CD4-positive, alpha-beta T cell (primary cell): ENCODE data around the gene MEGF8. TPM values are rescaled to one million over a fixed set of nuclear protein-coding genes. Genes with fewer than 3 reads are reported as not detected.

Experiments
- ATAC-seq: fragments of 200-7000 bp; cut with Tn5 transposase; one replicate; pipeline ENCODE4 v1.10.0; 2022; ENCODE audit warnings: mild to moderate bottlenecking; ENCODE audit not compliant: poor library complexity
- CTCF ChIA-PET: fragments of 350-600 bp; sonication (Branson Sonifier 250); formaldehyde crosslinking; loops from one replicate; lab custom pipeline; 2021; ENCODE audit warnings: antibody characterized with exemption, inconsistent platforms; lab: Charles Lee
- POLR2A ChIA-PET: fragments of 350-600 bp; sonication (Branson Sonifier 250); formaldehyde crosslinking; loops from one replicate; lab custom pipeline; 2021; ENCODE audit warnings: antibody characterized with exemption, inconsistent platforms; lab: Charles Lee
- DNase-seq, 14 experiments: peaks; one replicate each; pipeline ENCODE4 v3.0.0-alpha.2; 2013 to 2020; ENCODE audit warnings: mixed read lengths in 2 of 14
- H3K27ac ChIP-seq, 2 donors: one replicate each; pipeline versions ENCODE4 v1.5.1 to v1.7.0; 2013; ENCODE audit warnings: low read length in 2 of 2, low read depth in 1 of 2, mild to moderate bottlenecking in 1 of 2
- H3K27me3 ChIP-seq, 2 experiments: 1 replicate in 1 of 2; 2 replicates in 1 of 2; pipeline versions ENCODE4 v1.6.1 to v1.7.0; 2013; ENCODE audit warnings: low read length in 2 of 2, control low read depth in 1 of 2, mild to moderate bottlenecking in 1 of 2, moderate library complexity in 1 of 2; ENCODE audit not compliant: insufficient read depth in 2 of 2, control insufficient read depth in 1 of 2
- H3K36me3 ChIP-seq: one replicate; pipeline ENCODE4 v1.6.1; 2013; ENCODE audit warnings: low read length, control low read depth; ENCODE audit not compliant: insufficient read depth
- H3K4me1 ChIP-seq: one replicate; pipeline ENCODE4 v1.6.1; 2013; ENCODE audit warnings: low read length, control low read depth; ENCODE audit not compliant: insufficient read depth
- H3K4me3 ChIP-seq: one replicate; pipeline ENCODE4 v1.5.1; 2013; ENCODE audit warnings: mild to moderate bottlenecking, low read length, moderate library complexity
- H3K9me3 ChIP-seq, 2 experiments: 1 replicate in 1 of 2; 2 replicates in 1 of 2; pipeline versions ENCODE4 v1.6.1 to v1.7.0; 2013; ENCODE audit warnings: low read length in 2 of 2, mild to moderate bottlenecking in 2 of 2, control low read depth in 1 of 2, moderate library complexity in 1 of 2; ENCODE audit not compliant: control insufficient read depth in 1 of 2, insufficient read depth in 1 of 2
- H3K27ac Mint-ChIP-seq: one replicate; pipeline ENCODE4 v1.8.0; 2020; ENCODE audit warnings: mixed read lengths
- H3K27me3 Mint-ChIP-seq: one replicate; pipeline ENCODE4 v1.8.0; 2021; ENCODE audit warnings: mixed read lengths
- H3K36me3 Mint-ChIP-seq: one replicate; pipeline ENCODE4 v1.8.0; 2021; ENCODE audit warnings: low read depth, mixed read lengths
- H3K4me1 Mint-ChIP-seq: one replicate; pipeline ENCODE4 v1.8.0; 2021; ENCODE audit warnings: low read depth, mixed read lengths
- H3K4me3 Mint-ChIP-seq: one replicate; pipeline ENCODE4 v1.8.0; 2020; ENCODE audit warnings: mild to moderate bottlenecking, mixed read lengths
- H3K9me3 Mint-ChIP-seq: one replicate; pipeline ENCODE4 v1.8.0; 2020; ENCODE audit warnings: mixed read lengths
- intact Hi-C, 2 experiments: fragments of 100-400 bp; cut with DNase I in 1 of 2; cut with micrococcal nuclease in 1 of 2; formaldehyde crosslinking; loops; one replicate each; pipeline versions ENCODE4 v1.15.1 to v1.9.0; 2023 to 2025; cut with DNase I, micrococcal nuclease
- total RNA-seq, 174 experiments: library from RNA in 2 of 174; stranded (reverse) in 2 of 174; gene quantifications; one replicate each; pipeline ENCODE4 v1.2.3 and lab custom pipeline; 2021 to 2026
- TF ChIP-seq, protein P1 (sequence below): fragments of 200-600 bp; IDR thresholded peaks from one replicate; pipeline ENCODE4 v1.8.0; 2022; ENCODE audit warnings: antibody characterized with exemption, mild to moderate bottlenecking

Gene MEGF8
- total RNA-seq, 2 experiments from 2014 or later = 4.1 to 4.2 TPM

DNA sequence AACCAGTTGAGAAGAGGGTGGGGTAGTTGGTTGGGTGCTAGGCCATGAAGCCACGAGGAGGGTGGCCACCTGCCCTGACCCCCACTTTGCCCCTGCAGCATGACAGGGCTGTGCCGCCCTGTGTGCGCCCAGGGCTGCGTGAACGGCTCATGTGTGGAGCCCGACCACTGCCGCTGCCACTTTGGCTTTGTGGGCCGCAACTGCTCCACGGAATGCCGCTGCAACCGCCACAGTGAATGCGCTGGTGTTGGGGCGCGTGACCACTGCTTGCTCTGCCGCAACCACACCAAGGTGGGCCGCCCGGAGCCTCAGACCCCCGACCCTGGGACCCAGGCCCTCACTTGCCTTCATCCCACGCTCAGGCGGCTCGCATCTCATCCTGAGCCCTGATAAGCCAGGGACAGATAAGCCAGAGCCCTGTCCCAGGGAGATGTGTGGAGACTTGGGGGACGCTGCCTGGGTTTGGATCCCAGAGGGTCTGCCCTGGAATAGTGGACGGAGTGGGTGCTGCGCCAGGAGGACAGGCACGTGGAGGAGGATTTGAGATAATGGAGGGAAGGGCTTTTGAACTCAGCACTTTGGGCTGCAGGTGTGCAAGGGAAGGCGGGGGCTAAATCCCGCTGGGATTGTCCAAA, 44.1 kb downstream of the MEGF8 start:
- CTCF ChIA-PET = no interaction called here
- no peaks in the 10 kb centered on the region for H3K9me3 Mint-ChIP-seq

DNA sequence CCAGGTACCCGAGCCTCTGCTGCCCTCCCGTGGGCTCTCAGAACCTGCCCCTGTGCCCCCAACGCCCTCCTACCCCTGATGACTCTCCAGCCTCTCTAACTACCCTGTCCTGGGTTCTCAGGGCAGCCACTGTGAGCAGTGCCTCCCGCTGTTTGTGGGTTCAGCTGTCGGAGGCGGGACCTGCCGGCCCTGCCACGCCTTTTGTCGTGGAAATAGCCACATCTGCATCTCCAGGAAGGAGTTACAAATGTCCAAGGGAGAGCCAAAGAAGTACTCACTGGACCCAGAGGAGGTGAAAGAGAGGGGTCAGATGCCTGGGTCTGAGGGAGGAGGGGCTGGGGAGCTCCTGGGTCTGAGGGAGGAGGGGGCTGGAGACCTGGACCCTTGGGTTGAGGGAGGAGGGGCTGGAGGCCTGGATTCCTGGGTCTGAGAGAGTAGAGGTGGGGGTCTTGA, 44.7 kb downstream of the MEGF8 start:
- TF ChIP-seq, protein P1, sequence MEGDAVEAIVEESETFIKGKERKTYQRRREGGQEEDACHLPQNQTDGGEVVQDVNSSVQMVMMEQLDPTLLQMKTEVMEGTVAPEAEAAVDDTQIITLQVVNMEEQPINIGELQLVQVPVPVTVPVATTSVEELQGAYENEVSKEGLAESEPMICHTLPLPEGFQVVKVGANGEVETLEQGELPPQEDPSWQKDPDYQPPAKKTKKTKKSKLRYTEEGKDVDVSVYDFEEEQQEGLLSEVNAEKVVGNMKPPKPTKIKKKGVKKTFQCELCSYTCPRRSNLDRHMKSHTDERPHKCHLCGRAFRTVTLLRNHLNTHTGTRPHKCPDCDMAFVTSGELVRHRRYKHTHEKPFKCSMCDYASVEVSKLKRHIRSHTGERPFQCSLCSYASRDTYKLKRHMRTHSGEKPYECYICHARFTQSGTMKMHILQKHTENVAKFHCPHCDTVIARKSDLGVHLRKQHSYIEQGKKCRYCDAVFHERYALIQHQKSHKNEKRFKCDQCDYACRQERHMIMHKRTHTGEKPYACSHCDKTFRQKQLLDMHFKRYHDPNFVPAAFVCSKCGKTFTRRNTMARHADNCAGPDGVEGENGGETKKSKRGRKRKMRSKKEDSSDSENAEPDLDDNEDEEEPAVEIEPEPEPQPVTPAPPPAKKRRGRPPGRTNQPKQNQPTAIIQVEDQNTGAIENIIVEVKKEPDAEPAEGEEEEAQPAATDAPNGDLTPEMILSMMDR = no peak
- Histone ChIP-seq H3K4me3 (no peak overlapping the region), H3K27me3 (no peaks in the 10 kb centered on the region), H3K36me3 (no peaks in the 10 kb centered on the region), H3K4me1 (no peaks in the 10 kb centered on the region), H3K27ac (no peak overlapping the region), H3K9me3 (no peaks in the 10 kb centered on the region)
- Mint-ChIP-seq H3K27ac (no peak overlapping the region), H3K9me3 (no peaks in the 10 kb centered on the region), H3K4me1 (no peaks in the 10 kb centered on the region), H3K4me3 (no peak overlapping the region), H3K27me3 (no peaks in the 10 kb centered on the region), H3K36me3 (no peaks in the 10 kb centered on the region)
- intact Hi-C loops = no loop called here
- ChIA-PET POLR2A (no interaction called here), CTCF (no interaction called here)
- ATAC-seq (no peak), DNase-seq (no peak)

More for the DNA sequence above, 44.1 kb downstream of the MEGF8 start:
- H3K27ac ChIP-seq = no peak overlapping the region
- H3K9me3 ChIP-seq = no peaks in the 10 kb centered on the region
- H3K27me3 ChIP-seq = no peaks in the 10 kb centered on the region
- Mint-ChIP-seq H3K36me3 (no peaks in the 10 kb centered on the region), H3K4me1 (no peaks in the 10 kb centered on the region), H3K4me3 (no peak overlapping the region), H3K27ac (no peak overlapping the region), H3K27me3 (no peaks in the 10 kb centered on the region)
- POLR2A ChIA-PET = no interaction called here
- DNase-seq (no peak), ATAC-seq (no peak)
- intact Hi-C loops = no loop called here
- H3K4me3 ChIP-seq = no peak overlapping the region
- TF ChIP-seq, protein P1 = no peak
- no peaks in the 10 kb centered on the region for H3K36me3 ChIP-seq
- no peaks in the 10 kb centered on the region for H3K4me1 ChIP-seq

DNA sequence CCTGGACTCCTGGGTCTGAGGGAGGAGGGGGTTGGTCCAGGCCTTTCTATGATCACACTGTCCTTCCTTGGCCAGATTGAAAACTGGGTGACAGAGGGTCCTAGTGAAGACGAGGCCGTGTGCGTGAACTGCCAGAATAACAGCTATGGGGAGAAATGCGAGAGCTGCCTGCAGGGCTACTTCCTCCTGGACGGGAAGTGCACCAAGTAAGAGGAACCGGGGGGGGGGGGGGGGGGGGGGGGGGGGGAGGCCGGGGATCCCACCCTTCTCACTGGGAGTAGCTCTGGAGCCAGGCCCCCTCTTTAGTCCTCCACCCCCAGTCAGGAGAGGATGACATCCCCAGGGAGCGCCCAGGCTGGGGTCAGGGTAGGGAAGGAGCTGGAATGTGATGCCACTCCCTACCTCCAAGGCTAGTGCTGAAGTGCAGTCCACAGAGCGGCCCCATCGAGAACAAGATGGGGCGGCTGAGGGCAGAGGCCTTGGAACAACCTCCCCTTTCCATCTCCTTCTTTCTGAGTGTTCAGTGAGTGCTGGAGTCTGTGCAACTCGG, 45.3 kb downstream of the MEGF8 start:
- Histone ChIP-seq H3K27ac (no peak overlapping the region), H3K9me3 (no peaks in the 10 kb centered on the region), H3K36me3 (no peaks in the 10 kb centered on the region), H3K4me3 (no peak overlapping the region), H3K27me3 (no peaks in the 10 kb centered on the region), H3K4me1 (no peaks in the 10 kb centered on the region)
- Mint-ChIP-seq H3K27ac (no peak overlapping the region), H3K27me3 (no peaks in the 10 kb centered on the region), H3K36me3 (no peaks in the 10 kb centered on the region), H3K4me3 (no peak overlapping the region), H3K4me1 (no peaks in the 10 kb centered on the region), H3K9me3 (no peaks in the 10 kb centered on the region)
- DNase-seq (no peak), ATAC-seq (no peak)
- ChIA-PET POLR2A (no interaction called here), CTCF (no interaction called here)
- intact Hi-C loops = no loop called here
- TF ChIP-seq, protein P1 = no peak
